Measurements from ENCODE around the gene IFITM10.

Gene IFITM10

DNA sequence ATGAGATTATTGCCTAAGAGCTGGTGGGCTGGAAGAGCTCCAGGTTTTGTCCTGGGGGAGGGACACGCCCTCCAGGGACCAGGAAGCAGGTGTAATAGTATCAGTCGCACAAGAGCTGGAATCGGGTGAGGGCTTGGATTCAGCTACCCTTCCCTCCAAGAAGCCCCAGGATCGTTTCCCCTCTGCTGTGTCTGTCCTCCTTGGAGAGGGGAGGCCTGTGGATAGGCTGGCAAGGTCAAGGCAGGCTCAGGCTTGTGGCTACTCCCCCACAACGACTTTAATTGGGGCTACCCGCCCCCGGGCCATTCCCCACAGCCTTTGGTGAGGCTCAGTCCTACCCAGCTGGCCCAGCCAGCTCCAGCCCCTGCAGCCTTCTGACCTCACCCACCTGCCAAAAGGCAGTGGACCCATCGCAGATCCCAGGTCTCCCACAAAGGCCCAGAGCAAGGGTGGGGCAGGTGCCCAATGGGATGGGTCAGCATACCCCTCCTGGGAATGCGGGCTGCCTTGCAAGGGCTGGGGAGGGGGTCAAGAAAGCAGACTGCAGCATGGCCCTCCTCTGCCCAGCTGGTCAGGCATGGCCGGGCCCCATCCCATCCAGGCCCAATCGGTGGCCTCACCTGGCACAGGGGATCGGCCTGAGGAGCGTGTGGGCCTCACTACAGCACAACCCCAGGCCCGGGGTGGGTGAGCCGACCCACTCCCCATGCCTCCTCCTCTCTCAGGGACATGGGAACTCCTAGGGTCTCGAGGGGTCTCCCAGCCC lies 12.3 kb upstream of the IFITM10 start:
- DNase-seq: no peak

DNA sequence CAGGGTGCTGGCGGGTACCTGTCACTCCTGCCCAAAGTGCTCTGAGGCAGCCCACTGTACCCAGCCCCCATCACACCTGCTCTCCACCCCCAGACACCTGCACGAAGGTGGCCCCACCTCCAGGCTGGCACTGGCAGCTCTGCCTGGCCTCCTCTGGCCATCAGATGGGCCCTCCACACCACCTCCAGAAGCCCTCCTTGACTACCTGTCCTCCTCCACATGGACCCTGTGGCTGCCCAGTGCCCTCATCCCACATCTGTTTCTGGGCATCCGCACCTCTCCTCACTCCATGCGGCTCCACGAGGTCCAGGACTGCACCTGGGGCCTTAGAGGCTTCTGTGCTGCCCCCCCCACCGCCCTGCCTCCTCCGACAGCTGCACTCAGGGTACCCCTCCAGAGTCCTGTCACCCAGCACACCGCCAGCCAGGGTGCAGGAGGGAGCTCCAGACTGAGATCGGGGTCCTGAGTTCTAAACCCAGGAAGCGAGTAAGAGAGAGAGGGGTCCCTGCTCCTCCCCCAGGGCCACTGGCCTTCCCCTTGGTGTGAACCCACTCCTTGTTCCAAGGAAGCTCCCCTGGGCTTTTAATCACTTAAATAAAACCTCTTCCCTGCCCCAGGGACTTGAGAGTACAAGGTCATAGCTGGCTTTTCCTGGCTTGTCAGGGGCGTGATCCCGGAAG lies 11.6 kb upstream of the IFITM10 start:
- no peak for DNase-seq

DNA sequence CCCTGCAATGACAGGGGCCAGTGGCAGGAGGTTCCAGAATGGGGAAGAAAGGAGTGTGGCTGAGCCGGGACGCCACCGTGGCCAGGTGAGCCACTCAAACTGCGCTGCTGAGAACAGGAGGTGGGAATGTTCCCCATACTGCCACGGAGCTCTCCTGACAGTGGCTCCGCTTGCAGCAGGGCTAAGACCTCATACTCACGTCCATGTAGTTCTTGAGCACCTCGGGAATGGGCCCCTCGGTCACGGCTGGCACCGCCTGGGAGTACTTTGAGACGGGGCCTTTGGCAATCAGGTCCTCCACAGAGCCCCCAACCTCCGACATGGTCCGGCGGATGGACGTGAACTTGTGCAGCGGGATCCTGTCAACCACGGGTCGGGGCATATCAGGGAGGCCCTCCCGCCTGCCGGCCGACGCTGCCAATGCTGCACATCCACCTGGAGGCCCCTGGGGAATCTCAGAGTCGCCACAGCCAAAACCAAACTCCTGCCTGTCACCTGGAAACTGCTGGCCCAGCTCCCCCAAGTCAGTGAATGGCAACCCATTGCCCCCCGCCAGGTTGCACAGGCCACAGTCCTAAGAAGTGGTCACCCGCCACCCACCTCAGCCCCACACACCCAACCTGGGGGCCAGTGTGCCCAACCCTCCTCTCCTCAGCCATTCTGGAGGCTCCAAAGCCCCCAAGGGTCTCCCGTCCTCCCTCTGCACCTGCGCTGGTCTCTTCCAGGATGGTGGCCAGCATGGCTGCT lies 10.9 kb upstream of the IFITM10 start:
- no peak for DNase-seq

DNA sequence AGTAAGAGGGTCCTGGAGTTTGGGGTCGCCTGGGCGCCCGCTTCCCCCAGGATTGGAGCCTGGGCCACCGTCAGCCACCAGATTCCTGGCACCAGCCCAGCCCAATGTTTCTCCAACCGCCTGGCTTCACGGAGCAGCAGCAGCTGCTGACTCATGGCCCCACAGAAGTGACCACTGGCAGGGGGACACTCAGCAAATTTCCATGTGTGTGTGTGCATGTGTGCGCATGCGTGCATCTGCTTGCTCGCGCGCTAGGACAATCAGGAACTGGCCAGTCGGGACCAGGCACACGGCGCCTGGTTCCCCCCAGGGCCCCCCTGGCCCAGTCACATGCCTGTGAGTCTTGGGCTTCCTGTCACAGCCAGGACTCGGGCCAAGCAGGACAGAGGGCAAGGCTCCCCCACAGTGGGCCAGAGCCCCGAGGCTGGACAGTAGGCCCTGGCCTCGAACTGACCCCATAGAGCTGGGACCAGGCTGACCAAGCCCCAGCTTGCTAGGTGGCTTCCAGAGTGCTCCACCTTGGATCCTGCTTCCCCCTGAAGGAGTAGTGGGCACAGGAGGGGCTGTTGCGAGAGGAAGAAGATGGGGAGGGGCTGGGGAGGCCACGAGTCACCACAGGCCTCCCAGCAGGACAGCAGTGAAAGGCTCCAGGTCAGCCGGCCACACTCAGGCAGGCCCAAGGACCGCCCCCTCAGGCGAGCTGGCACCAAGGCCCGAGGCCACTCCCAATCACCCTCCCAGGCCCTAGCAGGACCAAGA lies 10.1 kb upstream of the IFITM10 start:
- DNase-seq: no peak

DNA sequence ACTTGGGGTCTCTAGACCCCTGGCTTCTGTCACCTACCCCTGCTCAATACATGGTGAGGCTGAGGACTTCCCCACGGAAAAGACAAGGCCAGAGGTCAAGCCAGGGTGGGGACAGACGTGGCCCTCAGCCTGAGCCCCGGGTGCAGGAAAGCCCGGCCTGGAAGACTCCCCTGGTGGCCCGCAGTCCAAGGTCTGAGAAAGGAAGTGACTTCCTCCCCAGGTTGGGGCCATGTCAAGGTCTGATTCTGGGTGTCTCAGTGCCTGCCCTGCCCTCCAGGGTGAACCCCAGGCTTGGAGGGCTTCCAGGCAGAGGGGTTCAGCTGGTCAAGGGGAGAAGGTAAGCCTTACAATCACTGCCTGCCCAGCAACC lies 9.4 kb upstream of the IFITM10 start:
- DNase-seq: no peak

DNA sequence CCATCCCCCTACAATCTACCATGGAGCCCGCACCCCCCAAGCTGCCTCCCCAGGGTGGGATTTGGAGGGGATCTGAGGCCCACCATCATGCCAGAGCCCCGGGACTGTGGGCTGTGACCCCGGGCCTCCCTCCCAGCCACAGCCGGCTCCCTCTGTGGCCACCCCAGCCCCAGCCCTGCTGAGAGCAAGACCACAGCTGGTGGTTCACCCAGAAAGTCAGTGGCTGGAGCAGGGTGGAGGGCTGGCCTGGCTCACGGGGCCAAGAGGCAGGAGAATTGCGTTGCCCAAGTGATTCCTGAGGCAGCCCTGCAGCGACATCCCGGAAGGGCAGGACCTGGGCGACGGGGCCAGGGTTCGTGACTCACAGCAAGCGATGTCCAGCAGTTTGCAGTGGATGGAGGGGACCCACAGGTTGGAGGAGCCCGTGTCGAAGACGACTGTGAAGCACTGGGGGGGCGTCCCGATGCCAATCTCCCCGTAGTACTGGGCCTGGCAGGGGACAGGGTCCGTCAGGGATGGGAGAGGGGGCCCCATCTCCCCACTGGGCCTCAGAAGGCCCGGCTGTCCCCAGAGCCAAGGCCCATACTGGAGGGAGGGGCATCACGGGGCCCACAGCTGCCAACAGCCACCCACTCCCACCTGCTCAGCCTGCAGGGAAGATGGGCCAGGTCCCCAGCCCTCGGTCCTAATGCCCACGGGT lies 8.9 kb upstream of the IFITM10 start:
- no peak for DNase-seq

DNA sequence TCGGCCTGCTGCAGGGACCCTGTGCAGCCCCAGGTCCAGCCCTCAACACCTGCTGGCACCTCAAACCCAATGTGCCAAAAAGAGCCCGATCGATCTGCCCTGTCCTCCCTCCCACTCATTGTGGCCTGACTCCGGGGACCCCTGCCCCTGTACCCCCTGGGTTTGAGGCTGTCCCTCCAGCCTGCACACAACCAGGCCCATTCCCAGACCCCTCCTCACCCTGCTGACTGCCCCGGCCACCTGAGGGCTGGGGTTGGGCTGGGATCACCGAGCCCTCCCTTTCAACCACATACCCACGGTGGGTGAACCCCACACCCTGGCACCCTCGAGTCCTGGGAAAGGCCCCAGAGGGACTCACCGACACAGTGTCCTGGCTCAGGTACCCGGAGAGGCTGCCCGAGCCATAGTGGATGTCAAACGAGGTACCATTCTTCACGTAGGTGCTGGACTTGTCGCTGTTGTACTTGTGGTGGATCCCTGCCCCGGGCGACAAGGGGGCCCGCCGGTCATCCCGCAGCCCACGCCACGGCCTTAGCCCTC lies 8.3 kb upstream of the IFITM10 start:
- no peak for DNase-seq

DNA sequence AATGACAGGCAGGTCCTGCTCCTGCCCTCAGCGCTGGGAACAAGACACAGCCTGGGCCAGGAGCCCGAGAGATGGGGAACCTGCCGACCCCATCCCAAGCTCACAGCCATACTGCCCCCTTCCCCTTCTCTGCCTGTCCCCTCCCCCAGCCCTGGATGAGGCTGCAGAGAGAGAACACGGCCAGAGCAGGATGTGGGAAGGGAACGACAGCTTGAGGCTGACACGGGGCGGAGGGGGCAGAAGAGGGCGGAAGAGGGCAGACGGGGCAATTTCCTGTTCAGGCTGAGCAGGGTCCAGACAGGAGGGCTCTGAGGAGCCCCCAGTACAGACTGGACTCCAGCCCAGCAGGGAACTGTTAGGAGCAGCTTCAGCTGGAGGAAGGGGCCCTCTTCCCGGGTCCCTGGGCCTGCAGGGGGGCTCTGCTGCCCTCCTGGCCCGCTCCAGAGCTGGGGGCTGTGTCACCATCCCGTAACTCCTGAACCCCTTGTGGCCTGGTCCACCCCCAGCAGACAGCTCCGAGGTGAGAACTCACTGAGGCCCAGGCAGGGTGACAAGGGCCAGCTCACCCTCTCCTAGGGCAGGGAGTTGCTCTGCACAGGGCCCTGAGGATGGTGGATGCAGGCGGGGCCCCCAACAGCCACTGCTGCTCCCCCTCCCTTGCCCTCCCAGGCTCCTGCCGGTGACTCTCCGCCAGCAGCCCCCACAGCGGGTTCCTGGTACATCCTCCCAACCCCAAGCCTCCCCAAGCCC lies 7.6 kb upstream of the IFITM10 start:
- DNase-seq: no peak

DNA sequence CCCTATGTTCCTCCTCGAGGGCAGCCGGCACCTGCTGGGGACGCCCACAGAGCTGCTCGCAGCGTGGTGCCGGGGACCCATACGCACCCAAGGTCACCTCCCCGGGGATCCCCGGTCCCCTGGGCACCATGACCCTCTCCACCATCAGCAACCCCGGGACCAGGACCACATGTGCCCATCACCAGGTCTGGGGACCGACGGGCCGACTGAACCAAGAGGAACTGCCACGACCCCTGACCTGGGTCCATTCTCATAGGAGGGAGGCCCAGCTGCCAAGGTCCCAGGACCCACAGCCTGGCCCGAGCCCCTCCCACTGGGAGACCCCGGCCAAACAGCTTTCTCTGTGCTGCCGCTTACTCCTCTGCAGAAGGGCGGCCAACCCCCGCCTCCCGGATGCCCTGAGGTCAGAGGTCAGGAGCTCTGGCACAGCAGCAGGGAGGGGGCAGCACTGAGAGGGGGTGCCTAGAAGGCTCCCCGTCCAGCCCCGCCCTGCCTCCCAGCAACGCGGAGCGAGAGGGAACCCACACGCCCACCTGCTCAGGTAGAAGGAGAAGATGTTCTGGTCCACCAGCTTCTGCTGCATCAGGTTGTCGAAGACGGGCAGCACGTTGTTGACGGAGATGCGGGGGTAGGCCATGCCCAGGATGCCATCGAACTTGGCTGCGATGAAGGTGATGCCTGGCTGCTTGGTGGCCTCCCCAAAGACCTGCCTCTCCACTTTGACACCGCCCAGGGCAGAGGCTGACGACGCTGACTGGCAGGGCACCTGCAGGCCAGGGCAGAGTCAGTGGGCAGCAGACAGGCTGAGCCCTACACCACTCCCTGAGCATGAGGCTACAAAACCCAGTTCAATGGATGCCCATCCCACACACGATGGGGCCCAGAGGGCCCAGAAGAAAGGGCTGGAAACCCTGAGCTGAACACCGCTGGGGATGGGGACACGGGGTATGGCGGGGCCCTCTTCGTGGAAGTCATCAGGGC lies 6.7 kb upstream of the IFITM10 start:
- no peak for DNase-seq

DNA sequence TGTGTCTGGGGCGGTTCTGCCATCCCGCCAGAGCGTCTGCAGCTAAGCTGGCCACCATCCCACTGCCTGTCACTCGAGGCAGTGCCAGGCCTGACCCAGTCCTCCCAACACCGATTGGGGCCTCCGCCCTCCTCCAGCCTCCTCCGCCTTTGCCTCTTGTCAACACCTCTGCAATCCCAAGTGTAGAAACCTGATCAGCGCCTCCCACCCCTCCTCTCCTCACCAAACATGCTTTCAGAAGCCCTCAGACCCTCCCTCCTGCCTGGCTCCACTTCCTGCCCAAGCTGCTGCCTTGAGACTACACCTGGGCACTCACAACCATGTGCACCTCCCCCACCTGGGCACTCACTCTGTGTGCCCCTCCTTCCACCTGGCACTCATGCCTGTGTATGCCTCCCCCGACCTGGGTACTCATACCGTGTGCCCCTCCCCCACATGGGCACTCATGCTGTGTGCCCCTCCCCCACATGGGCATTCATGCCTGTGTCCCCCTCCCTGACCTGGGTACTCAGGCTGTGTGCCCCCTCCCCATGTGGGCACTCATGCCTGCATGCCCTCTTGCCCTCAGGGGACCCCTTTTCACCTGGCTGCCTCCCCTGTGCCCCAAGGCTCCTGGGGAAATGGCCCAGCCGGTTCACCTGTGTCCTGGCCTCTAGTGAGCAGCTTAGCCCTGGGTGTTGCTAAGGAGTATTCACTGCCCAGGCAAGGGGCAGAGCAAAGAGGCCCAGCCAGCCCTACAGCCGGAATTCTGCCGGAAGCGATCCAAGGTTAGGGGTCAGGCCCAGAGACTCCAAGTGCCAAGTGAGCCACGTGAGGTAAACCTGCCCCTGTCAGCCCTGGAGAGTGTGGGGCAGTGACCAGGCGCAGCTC lies 5.5 kb upstream of the IFITM10 start:
- no peak for DNase-seq

DNA sequence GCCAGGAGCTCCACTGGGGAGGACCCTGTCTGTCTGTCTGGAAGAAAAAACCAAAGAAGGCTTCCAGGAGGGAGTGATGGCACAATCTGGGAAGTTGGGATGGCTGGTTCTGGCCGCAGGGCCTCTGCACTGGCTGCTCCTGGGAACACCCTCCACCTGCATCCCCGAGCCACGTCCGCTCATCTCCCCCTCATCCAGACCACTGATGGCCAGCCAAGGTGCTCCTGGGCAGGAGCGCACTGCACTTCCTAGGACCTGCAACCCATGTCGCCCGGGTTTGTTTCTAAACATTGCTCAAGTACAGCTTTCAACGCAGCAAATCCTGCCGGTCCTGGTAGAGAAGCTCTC lies 4.9 kb upstream of the IFITM10 start:
- DNase-seq: no peak

DNA sequence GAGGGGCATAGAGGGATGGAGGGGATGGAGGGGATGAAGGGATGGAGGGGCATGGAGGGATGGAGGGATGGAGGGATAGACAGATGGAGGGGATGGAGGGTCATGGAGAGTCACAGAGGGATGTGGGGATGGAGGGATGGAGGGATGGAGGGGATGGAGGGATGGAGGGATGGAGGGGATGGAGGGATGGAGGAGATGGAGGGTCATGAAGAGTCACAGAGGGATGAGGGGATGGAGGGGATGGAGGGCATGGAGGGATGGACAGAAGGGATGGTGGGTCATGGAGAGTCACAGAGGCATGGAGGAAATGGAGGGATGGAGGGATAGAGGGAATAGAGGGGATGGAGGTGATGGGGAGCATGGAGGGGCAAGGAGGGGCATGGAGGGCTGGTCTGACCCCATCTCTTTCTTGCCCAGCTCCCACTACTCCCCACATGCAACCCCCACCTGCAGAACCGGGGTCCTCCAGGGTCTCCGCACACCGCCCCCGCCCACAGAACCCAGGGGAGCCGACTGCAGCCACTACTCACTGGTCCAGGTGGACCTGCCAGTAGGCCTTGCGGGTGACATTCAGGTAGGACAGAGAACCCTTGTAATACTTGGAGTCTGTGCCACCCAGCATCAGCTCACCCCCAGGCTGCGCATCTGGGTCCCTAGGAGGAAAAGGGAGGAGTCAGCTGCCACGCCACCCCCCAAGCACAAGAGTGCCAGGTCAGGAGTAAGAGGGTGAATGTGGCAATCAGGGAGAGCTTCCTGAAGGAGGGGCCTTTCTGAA lies 4.2 kb upstream of the IFITM10 start:
- DNase-seq: no peak

DNA sequence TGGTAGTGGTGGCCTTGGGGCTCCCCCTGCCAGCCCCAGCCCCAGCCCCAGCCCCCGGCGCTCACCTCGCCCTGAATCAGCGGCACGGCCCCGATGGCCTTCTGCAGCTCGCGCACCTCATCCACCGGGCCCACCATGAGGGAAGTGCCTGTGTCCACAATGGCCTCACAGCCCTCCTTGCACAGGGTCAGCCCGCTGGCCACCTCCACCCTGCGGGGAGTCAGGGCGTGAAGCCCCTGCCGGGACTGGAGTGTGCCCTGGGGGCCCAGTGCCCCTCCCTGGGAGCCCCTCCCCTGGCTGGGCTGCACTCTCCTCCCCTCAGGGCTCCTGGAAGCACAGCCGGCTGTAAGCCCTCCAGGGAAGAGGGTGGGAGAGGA lies 3.5 kb upstream of the IFITM10 start:
- no peak for DNase-seq

DNA sequence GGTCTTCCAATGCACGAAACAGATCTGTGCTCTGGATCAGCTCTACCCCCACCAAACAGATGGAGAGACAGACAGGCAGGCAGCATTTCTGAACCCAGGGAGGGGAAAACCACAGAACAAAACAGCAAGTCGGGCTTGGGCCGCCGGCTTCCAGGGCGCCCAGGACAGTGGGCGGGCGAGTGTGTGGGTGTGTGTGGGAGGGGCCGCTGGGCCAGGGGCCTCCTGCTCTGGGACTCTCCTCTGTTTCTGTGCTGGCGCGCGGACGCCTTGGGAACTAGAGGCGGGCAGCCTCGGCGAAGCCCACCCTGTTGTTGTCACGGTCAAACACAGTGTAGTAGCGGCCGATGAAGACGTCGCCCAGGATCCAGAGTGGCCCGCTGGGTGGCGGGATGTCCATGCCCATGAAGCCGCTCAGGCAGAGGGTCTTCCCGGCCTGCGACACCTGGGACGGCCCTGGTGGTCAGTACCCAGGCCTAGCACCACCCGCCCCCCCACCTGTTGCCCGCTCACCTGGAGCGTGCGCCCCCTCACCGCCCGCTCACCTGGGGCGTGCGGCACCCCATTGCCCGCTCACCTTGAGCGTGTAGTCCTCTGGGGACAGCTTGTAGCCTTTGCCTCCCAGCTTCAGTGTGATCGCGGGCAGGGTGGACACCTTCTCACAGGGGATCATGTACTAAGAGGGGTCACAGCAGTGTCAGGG lies 3.0 kb upstream of the IFITM10 start:
- no peak for DNase-seq

DNA sequence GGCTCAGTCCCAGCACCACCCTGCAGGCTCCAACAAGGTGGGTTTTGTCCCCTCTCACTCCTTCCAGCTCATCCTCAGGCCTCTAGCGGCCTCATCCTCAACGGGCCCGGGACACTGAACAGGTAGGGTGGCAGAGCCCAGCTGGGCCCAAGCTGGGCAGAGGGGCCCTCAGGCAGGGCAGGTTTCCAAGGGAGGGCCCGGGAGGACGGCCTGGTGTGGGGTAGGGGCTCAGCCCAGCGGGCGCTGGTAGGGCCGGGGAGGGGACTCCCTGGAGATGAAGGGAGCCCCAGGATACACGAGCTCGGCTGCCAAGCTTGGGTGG lies 2.5 kb upstream of the IFITM10 start:
- DNase-seq: no peak

DNA sequence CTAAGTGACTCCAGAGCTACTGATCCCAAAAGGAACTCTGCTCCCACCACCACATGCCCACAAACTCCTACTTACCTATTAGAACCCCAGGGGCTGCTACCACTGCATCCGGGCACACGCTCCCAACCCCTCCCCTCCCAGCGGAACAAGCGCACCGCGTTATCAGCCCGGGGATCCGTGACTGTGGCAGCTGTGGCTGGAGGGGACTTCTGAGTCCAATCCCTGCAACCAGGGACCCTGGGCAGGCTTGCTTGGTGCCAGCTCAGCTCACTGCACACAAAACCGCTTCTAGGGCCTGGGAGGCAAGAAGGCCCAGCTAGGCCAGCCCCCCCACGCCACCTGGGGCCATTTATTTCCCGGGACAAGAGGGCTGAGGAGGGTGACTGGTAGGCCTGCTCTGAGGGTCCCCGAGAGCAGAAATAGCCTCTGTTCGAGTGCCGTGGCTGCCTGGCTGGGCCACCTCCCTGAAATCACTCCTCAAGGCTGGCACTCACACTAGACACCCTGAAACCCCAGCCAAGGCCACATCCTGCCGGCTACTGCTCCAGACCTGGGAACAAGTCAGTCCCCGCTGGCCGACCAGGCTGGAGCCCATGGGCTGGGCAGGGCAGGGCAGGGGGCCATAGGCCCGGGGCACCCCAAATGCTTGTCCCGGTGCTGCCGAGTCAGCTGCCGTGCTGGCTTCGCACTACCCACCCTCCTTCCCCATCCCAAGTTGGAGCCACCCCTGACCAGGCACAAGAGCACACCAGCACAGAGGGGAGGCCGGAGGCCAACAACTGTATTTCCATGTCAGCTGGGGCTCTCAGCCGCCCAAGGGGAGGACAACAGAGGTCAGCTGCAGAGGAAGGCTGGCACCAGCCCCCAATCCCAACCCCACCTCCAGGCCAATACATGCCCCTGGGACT lies 1.9 kb upstream of the IFITM10 start:
- no peak for DNase-seq

DNA sequence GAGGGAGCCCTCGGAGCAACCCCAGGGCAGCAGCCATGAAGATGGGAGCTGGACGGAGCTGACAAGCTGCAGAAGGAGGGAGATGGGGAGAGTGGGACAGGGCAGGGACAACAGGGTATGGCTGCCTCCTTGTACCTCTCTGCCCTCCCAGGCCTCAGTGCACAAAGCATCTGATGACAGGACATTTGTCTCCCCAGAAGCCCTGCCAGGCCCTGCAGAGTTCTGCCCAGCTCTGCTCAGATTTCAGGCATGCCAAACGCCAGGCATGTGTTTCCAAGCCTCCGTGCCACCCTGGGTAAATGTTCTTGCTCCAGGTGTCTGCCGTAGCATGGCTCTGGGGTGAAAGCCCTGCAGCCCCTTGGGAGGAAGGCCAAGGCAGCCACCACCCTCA lies 1.1 kb upstream of the IFITM10 start:
- DNase-seq: no peak

All from NCI-H1694 (cell line).